NB4 (cell line): Measurements from ENCODE around the gene RCAN2.

Experiments
- MYC ChIP-seq: IDR thresholded peaks from 2 replicates; pipeline ENCODE4 v1.6.1; 2011; ENCODE audit warnings: low read depth, low read length
- POLR2A ChIP-seq: IDR thresholded peaks from 2 replicates; pipeline ENCODE4 v1.6.1; 2011; ENCODE audit warnings: mild to moderate bottlenecking; ENCODE audit not compliant: insufficient read length; ENCODE audit errors: extremely low read depth
- TF ChIP-seq, protein P1 (sequence below): IDR thresholded peaks from one replicate; pipeline ENCODE4 v1.5.1; 2012; ENCODE audit warnings: low read depth, low read length
- TF ChIP-seq, protein P2 (sequence below): IDR thresholded peaks from 2 replicates; pipeline ENCODE4 v1.6.1; 2011; ENCODE audit warnings: low read depth, low read length

DNA sequence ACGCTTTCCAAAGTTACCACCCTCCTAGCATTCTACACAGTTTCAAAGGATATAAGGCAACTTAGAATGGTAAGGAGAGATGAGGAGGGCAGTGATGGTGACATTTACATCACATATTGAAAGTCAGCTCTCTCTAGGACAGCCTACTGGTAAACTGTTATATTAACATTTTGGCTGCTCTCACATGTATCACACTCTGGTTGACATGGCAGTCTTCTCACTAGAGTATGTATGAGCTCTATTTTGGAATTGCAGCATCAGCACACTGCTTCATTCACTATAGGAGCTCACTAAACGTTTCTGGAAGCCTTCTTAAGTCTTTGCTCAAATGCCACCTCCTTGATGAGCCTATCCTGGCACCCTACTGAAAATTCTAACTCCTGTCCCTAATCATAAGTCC is 184.8 kb downstream of the RCAN2 start:
- TF ChIP-seq, protein P1, sequence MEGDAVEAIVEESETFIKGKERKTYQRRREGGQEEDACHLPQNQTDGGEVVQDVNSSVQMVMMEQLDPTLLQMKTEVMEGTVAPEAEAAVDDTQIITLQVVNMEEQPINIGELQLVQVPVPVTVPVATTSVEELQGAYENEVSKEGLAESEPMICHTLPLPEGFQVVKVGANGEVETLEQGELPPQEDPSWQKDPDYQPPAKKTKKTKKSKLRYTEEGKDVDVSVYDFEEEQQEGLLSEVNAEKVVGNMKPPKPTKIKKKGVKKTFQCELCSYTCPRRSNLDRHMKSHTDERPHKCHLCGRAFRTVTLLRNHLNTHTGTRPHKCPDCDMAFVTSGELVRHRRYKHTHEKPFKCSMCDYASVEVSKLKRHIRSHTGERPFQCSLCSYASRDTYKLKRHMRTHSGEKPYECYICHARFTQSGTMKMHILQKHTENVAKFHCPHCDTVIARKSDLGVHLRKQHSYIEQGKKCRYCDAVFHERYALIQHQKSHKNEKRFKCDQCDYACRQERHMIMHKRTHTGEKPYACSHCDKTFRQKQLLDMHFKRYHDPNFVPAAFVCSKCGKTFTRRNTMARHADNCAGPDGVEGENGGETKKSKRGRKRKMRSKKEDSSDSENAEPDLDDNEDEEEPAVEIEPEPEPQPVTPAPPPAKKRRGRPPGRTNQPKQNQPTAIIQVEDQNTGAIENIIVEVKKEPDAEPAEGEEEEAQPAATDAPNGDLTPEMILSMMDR: no peak
- TF ChIP-seq POLR2A (no peak), MYC (no peak)
- TF ChIP-seq, protein P2, sequence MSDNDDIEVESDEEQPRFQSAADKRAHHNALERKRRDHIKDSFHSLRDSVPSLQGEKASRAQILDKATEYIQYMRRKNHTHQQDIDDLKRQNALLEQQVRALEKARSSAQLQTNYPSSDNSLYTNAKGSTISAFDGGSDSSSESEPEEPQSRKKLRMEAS: no peak
